VCaP (cell line): ENCODE data around the gene NELL1.

Experiments used
- H3K27ac ChIP-seq: fragments of 450-650 bp; 2 replicates; pipeline ENCODE4 v1.5.1; 2017
- TF ChIP-seq, protein P1 (sequence below): fragments of 450-650 bp; conservative IDR thresholded peaks from 2 replicates; pipeline ENCODE4 v1.5.1; 2017; ENCODE audit warnings: mild to moderate bottlenecking, moderate library complexity

NELL1 gene

DNA sequence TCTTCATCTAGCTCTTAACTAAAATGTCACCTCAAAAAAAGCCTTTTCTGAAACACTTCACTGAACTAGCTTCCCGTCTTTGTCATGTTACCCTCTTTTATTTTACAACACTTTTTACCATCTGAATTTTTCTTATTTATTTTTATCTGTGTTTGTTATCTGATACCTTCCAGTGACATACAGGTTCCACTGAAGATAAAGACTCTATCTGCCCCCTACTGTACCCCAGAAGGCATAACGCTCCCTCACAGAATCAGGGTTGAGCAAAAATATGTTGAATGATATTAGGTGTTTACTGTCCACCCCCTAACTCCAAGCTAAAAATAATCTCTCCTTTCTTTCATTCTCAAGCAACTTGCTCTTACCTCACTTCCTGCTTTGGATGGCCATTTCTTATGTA lies 654.2 kb downstream of the NELL1 start:
- TF ChIP-seq, protein P1, sequence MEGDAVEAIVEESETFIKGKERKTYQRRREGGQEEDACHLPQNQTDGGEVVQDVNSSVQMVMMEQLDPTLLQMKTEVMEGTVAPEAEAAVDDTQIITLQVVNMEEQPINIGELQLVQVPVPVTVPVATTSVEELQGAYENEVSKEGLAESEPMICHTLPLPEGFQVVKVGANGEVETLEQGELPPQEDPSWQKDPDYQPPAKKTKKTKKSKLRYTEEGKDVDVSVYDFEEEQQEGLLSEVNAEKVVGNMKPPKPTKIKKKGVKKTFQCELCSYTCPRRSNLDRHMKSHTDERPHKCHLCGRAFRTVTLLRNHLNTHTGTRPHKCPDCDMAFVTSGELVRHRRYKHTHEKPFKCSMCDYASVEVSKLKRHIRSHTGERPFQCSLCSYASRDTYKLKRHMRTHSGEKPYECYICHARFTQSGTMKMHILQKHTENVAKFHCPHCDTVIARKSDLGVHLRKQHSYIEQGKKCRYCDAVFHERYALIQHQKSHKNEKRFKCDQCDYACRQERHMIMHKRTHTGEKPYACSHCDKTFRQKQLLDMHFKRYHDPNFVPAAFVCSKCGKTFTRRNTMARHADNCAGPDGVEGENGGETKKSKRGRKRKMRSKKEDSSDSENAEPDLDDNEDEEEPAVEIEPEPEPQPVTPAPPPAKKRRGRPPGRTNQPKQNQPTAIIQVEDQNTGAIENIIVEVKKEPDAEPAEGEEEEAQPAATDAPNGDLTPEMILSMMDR = no peak
- no peak overlapping the region for H3K27ac ChIP-seq

DNA sequence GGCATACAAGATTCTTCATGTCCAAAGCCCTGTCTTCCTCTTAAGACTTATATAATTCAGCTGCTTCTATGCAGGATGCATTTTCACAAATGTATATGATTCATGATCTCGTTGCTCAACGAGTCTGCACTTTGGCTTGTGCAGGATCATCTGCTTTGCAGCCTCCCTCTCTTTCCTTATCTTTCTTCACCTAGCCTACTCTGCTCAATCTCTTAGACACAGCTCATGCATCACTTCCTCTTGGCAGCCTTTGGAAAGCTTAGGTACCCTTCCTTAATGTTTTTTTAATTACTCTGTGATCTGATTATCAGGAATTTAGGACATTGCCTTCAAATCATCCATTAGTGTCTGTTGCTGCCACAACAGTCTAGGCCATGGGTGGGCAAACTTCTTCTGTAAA lies 673.8 kb downstream of the NELL1 start:
- no peak overlapping the region for H3K27ac ChIP-seq
- TF ChIP-seq, protein P1 = no peak

DNA sequence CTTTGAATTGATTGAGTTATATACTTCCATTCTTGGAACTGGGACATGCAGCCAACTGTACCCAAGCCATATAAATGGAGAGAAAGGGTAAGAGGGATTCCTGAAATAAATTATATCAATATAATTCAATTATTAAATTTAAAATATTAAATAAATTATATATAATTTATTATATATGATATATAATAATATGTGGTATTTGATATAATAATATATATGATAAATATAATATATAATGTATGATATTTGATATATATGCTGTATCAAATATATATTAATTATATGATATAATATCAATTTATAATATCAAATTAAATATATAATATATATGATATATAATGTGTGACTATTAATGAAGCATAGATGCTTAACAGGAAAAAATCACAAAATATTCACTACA lies 677.0 kb downstream of the NELL1 start:
- TF ChIP-seq, protein P1 = no peak

DNA sequence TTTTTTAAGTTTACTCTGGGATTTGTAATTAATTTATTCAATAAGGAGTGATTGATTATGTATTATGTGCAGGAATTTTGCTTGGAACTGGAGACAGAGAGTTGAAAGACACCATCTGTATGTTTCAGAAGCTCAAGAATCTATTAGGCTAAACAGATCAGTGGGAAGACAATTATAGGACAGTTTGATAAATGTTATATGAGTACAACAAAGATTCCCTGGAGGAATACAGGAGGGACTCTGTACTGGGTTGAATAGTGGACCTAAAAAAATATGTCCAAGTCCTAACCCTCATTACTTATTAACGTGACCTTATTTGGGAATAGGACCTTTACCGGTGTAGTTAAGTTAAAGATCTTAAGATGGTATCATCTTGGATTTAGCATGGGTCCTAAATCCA lies 681.2 kb downstream of the NELL1 start:
- TF ChIP-seq, protein P1 = no peak
- no peak overlapping the region for H3K27ac ChIP-seq

More for the DNA sequence above, 677.0 kb downstream of the NELL1 start:
- no peak overlapping the region for H3K27ac ChIP-seq

DNA sequence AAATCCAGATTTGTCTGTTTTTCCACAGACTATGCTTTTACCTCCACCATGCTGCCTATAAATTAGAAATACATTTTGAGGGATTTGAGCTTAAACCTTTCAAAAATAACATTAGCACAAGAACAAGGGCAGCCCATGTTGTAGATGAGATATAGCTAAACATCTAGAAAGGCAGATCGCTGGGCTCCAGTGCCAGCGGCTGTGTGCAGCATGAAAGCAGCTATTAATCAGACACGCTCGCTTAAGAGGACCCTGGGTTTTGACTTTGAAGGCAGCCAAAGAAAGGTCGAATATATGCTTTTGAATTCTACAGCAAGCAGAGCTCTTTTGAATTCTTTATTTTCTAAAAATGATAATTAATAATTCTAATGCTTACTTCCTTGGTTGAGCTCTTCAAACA lies 684.0 kb downstream of the NELL1 start:
- TF ChIP-seq, protein P1 = no peak

DNA sequence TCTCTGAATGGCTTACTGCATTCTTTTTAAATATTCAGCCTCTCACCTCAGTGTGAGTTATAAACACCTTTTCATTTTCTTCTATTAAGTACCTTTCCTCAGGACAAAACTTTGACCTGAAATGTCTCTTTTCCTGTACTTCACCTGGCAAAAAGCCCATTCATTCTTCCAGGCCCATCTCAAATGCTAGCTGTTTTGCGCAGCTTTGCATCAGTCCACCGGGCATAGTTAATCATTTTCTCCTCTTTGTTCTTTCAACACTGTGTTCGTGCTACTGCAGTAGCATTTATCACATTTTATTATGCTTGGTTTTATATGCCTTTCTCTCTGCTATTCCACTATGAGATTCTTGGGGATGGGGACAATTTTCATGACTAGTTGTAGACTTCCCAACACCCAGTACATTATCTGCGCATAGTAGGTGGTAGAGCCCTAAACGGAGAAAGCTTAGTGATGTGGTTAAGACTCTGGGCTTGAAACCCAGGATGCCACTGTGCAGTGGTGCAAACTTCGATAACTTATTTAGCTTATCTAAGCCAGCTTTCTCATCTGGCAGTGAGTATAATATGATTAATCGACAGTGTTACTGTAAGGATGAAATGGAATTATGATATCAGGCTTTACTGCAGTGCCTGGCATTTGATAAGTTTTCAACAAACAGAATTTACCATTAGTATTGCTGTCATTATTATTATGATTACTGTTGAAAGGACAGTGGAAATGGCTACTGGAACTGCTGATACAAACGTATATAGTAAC lies 695.7 kb downstream of the NELL1 start:
- TF ChIP-seq, protein P1 = no peak
- H3K27ac ChIP-seq = no peak overlapping the region

More for the DNA sequence above, 684.0 kb downstream of the NELL1 start:
- H3K27ac ChIP-seq = no peak overlapping the region

DNA sequence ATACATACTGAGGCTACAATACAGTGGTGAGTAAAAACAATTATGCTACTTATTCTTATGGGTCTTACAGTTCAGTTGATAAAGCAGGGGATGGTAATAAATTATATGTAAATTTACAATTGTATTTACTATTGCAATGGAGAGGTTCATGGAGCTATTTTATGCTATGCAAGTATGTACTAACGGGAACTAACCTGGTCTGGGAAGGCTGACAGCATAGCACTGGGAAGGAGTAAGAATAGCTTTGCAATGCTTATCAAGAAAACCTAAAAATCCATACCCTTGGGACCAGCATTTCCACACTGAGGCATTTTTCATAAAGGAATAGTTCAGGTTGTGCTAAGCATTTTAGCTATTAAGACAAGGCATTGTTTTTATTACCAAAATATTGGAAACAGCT lies 700.6 kb downstream of the NELL1 start:
- TF ChIP-seq, protein P1 = no peak

More for the DNA sequence above, 700.6 kb downstream of the NELL1 start:
- H3K27ac ChIP-seq = no peak overlapping the region
